ENCODE results near the gene GCM1.

DNA sequence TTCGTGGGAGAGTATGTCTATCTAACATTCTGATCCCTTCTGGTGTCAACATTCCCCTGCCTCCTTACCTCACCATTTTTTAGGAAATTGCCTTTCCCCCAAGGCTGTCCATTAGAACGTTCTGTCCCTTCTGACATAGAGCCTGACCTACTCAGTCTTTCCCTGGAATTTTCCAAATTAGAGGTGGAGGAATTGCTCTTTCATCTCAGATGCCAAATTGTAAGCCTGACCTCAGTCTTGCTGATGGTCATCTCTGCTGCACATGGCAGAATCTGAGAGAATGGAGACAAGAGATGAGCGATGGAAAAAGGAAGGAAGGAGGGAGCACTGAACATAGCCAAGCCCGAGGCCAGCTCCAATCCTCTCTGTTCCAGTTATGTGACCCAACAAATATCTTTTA, 5.4 kb upstream of the GCM1 start:
- TF ChIP-seq CTCF (conservative IDR thresholded peaks at IDR 0.05; ENCODE audit: low read length), result no peak
- no peak for TF ChIP-seq EZH2phosphoT487 (IDR thresholded peaks at IDR 0.05; ENCODE audit: borderline replicate concordance)

Data from Loucy (cell line).